Peyer's patch (tissue), 4 donors: ENCODE data around the gene TMEM222.

Experiments used
- POLR2A ChIP-seq, 2 donors: fragments of 450-650 bp; IDR thresholded peaks; one replicate each; pipeline ENCODE4 v1.5.1; 2017; ENCODE audit warnings: antibody characterized with exemption in 2 of 2, mild to moderate bottlenecking in 2 of 2, moderate library complexity in 2 of 2
- TF ChIP-seq, protein P1 (sequence below), 6 experiments: fragments of 450-650 bp in 4 of 6; fragments of 200-600 bp in 2 of 6; sonication (generic) in 1 of 6; IDR thresholded peaks; one replicate each; pipeline ENCODE4 v1.5.1; 2017 to 2019; ENCODE audit warnings: antibody characterized with exemption in 6 of 6, mild to moderate bottlenecking in 3 of 6, moderate library complexity in 1 of 6

DNA sequence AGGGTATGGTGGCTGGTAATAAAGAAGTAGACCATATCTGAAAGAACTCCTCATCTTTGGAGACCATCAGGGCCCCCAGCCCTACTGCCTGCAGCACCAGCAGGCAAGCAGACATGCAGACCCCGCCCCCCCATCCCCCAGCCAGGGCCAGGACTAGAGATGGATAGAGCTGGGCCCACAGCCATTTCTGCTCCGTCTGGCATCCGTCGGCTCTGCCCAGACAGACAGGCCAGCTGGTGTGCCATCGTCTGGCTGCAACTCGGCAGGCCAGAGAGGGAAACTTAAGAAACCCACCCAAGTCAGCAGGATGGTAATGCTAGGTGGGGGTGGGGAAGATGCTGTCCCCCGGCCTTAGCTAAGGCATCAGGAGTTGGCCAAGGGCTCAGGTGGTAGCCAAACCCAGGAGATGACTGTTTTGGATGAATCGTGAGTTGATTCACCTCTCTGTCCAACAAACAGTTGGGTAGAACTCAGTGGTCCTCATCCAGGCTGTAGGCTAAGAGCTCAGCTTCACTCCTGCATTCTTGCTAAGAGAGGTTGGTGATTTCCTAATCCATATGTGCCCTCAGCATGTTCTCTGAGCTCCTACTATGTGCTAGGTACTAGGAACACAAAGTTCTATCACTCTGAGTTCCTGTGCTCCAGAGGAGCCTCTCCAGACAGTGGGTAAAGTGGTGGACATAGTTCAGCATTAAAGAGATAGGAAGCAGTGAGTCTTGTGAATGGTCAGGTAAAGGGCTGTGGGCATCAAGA is 23.2 kb upstream of the TMEM222 start:
- no peak for TF ChIP-seq POLR2A (IDR thresholded peaks at IDR 0.05)
- TF ChIP-seq, protein P1, sequence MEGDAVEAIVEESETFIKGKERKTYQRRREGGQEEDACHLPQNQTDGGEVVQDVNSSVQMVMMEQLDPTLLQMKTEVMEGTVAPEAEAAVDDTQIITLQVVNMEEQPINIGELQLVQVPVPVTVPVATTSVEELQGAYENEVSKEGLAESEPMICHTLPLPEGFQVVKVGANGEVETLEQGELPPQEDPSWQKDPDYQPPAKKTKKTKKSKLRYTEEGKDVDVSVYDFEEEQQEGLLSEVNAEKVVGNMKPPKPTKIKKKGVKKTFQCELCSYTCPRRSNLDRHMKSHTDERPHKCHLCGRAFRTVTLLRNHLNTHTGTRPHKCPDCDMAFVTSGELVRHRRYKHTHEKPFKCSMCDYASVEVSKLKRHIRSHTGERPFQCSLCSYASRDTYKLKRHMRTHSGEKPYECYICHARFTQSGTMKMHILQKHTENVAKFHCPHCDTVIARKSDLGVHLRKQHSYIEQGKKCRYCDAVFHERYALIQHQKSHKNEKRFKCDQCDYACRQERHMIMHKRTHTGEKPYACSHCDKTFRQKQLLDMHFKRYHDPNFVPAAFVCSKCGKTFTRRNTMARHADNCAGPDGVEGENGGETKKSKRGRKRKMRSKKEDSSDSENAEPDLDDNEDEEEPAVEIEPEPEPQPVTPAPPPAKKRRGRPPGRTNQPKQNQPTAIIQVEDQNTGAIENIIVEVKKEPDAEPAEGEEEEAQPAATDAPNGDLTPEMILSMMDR (IDR thresholded peaks at IDR 0.05) = no peak
